ENCODE measurements around the gene SCYL2.
A peak's percentile ranks its signal among the peaks of the same experiment; 100 is the strongest.
"Not testable (repeated sequence)": the region's sequence is repeated elsewhere in the genome, so short reads cannot be mapped to it uniquely, and the experiment has no call there.

Gene SCYL2, protein sequence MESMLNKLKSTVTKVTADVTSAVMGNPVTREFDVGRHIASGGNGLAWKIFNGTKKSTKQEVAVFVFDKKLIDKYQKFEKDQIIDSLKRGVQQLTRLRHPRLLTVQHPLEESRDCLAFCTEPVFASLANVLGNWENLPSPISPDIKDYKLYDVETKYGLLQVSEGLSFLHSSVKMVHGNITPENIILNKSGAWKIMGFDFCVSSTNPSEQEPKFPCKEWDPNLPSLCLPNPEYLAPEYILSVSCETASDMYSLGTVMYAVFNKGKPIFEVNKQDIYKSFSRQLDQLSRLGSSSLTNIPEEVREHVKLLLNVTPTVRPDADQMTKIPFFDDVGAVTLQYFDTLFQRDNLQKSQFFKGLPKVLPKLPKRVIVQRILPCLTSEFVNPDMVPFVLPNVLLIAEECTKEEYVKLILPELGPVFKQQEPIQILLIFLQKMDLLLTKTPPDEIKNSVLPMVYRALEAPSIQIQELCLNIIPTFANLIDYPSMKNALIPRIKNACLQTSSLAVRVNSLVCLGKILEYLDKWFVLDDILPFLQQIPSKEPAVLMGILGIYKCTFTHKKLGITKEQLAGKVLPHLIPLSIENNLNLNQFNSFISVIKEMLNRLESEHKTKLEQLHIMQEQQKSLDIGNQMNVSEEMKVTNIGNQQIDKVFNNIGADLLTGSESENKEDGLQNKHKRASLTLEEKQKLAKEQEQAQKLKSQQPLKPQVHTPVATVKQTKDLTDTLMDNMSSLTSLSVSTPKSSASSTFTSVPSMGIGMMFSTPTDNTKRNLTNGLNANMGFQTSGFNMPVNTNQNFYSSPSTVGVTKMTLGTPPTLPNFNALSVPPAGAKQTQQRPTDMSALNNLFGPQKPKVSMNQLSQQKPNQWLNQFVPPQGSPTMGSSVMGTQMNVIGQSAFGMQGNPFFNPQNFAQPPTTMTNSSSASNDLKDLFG

DNA sequence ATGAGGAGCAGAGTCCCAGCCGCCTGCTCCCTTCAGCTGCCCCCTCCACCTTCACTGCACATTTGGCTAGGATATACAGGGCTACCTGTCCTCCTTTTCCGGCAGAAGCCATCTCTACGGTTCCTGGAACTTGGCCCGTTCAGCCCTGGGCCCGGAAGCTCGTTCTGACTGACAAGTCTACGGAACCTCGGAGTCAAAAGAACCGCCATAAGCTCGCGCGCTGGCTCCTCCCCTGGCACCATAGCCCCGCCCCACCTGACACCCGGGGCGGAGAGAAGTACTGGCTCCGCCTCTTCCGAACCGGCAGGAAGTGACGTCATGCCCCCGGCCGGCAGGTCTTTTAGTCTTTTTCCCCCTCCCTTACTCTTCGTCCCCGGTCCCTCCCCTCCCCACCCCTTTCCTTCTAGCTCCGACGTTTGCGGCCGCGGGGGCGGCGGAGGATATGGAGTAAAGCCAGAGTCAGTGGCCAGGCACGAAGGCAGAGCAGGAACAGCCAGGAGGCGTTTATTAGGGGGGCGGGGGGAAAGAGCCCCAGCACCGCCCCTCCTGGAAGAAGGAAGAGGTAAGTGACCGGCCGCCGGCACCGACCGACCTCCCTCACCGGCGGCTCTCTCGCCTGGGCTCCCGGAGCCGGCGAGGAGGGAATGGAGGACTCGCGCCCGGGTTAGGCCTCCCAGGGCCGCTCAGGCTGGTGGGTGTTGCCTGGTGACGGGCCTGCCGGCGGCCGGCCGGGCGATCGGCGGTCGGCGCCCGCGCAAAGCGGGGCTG, at the start of gene SCYL2, which contains the start of gene DEPDC4:
SCYL2 (plus strand) TSS at position 343 of the 768 bp plus-strand sequence. CDS start 15,794 bp downstream, outside the sequence.
DEPDC4 (minus strand) TSS at position 245 of the 768 bp plus-strand sequence; CDS start at position 242, 3 bp downstream.
- DNase-seq, result peak; percentile 91 to 99 (median 96)

DNA sequence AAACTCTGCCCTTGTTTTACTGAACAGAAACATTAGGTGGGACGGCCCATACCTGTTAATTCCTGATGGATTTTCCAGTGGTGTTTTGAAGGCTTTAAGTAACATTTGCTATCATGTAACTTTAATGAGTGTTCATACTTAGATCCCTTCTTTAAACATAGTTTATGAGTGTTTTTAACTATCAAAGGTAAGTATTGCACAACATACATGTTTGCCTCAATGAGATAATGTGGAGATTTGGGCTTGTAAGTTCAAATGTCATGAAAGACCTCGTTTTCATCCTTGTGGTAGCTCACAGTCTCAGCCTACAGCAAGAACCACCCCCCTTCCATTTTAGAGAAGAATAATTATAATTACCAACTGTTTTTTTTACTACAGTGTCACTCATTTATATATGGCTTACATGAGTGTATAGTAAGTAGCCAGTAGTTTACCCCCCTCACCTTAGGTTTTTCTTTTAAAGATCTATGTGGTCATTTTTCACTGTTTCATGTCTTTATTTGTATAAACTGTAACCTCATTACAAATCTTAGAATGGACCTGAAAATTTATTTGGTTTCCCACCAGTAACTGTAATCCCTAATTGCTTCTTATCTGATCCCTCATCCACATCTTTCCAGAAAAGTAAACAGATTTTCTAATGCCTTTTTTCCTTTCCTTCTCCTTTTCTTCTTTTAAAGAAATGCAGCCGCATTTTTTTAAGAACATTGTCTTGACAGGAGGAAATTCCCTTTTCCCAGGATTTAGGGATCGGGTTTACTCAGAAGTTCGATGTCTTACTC, 47.5 kb upstream of the SCYL2 start:
- DNase-seq, result no peak

DNA sequence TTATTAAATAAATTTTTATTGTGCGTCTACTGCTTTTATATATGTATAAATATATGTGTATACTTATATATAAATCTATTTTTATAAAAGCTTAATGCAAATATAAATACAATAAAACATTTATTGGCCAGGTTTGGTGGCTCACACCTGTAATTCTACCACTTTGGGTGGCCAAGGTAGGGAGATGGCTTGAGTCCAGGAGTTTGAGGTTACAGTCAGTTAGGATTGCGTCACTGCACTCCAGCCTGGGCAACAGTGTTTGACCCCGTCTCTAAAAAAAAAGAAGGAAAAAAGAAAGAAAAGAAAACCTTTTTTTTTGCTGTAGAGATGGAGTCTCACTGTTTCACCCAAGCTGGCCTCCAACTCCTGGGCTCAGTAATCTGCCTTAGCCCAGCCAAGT, 45.5 kb upstream of the SCYL2 start:
- no peak for DNase-seq

DNA sequence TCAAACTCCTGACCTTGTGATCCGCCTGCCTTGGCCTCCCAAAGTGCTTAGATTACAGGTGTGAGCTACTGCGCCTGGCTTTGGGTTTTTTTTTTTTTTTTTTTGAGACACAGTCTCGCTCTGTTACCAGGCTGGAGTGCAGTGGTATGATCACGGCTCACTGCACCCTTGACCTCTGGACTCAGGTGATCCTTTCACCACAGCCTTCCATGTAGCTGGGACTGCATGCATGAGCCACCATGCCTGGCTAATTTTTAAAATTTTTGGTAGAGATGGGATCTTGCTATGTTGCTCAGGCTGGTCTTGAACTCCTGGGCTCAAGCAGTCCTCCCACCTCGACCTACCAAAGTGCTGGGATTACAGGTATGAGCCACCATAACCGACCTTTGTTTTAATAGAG, 44.8 kb upstream of the SCYL2 start:
- DNase-seq, result not testable (repeated sequence)

DNA sequence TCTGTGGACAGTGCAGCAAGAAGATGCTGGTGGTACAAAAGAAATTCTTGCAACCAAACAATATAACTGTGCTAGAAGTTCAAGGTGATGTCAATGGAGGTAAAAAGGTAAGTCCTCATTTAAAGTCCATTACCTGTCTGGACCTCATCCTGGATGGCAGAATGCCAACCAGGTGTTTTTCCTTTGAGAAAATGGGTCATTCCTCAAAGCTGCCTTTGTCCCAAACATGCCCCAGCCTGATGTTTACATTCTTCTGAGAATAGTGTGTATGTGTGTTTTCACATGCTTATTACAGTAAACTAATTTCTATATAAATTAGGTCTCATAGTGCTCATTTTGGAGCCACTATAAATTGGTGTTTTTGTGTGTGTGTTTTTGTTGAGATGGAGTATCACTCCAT, 41.5 kb upstream of the SCYL2 start:
- no peak for DNase-seq

DNA sequence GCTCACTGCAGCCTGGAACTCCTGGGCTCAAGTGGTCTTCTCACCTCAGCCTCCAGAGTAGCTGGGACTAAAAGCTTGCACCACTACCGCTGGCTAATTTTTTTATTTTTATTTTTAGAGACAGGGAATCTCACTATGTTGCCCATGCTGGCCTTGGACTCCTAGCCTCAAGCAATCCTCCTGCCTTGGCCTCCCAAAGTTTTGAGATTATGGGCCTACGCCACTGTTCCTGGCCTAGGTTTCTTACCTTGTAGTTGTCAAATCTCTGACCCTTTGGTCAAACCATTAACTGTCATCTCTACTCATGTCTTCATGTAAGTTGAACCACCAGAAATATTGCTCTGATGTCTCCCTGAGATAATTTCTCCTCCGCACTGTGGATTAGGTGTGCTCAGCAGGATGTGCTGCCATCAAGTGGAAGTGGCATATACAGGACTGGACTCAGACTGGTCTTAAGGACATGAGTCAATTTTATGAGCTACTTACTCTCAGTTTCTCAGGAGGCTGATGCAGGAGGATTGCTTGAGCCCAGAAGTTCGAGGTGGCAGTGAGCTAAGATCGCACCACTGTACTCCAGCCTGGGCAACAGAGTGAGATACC, 37.8 kb upstream of the SCYL2 start:
- DNase-seq, result no peak

DNA sequence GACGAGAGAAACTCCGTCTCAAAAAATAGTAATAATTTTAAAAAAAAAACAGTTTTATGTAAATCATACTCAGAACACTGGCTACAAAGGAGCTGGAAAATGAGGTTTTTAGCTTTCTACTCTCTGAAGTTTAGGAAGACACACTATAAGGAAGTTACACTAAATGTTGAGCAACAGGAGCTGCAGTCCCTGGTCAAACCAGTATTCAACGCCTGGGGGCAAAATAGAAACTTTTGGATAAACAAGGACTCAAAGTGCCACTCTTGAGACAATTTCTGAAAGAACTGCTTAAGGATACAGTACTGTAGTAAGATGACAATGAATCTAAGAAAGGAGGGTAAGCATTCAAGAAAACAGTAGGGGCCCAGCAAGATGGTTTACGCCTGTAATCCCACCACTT, 37.1 kb upstream of the SCYL2 start:
- peak in 1 of 6 experiments; percentile 0 for DNase-seq

DNA sequence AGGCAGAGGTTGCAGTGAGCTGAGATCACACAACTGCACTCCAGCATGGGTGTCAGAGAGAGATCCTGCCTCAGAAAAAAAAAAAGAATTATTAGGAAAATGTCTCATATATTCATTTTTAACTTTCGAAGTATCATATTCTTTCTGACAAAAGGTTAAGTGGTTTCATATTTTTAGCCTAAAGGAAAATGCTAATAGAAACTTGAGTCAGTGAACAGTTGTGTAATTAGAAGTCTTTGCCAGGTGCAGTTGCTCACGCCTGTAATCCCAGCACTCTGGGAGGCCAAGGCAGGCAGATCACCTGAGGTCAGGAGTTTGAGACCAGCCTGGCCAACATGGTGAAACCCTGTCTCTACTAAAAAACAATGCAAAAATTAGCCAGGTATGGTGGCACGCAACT, 35.1 kb upstream of the SCYL2 start:
- not testable (repeated sequence) for DNase-seq

DNA sequence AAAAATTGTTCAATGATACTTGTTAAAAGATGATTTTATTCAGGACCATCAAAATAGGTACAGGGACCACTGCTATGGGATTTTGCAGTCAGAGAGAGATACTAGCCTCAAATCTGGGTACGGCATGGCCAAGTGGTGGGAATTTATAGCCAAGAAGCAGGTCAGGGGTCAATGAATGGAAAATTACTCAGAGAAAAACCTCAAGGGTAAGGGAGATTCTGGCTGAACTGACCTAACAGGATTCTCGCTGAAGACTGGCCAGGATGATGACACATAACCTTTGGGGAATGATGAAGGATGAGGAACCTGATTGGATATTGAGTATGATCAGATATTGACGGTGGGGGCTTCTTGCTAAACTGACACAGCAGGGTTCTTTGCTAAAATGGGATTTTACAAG, 32.8 kb upstream of the SCYL2 start:
- DNase-seq, result no peak

DNA sequence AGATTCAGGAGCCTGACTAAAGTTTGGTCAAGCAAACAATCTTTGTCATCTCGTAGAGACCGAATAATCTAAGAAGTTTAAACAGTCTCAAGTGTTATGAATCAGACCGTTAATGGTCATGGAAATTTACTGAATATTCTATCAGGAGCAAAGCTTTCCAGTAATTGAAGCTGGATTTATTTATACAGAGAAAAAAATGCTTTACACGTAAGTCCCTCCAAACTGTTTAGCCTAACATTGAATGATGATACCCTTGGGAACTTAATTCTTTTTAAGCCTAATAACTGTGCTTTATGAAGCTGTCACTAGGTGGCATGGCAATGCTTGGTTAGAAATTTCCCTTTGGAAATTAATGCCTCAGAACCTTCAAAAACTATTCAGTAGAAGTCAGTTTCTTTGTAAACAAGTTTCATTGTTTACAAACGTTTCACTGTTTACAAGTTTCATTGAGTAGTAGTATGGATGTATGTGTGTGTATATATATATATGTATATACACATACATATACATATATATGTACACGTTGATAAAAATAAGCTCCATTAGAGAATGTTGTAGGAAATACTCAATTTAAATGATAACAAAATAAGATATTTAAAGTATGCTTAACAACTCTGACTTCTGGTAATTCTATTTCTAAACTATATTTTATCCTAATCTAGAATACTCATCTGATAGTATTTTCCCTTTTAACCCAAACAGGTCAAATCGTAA, 32.2 kb upstream of the SCYL2 start:
- peak in 2 of 6 experiments; percentile 17 to 25 for DNase-seq

DNA sequence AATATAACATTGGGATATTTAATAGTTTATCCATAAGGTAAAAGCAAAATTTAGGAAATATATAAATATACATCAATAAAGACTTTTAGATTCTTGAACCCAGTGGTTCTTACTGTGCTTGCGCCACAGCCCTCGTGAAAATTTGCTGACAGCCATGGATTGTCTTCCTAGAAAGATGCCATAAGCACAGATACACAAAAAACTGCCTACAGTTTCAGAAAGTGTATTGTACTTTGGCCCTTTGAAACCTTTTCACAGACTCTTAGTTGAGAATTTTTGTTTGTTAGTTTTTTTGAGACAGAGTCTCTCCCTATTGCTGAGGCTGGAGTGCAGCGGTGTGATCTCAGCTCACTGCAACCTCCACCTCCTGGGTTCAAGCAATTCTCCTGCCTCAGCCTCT, 28.2 kb upstream of the SCYL2 start:
- DNase-seq, result no peak

DNA sequence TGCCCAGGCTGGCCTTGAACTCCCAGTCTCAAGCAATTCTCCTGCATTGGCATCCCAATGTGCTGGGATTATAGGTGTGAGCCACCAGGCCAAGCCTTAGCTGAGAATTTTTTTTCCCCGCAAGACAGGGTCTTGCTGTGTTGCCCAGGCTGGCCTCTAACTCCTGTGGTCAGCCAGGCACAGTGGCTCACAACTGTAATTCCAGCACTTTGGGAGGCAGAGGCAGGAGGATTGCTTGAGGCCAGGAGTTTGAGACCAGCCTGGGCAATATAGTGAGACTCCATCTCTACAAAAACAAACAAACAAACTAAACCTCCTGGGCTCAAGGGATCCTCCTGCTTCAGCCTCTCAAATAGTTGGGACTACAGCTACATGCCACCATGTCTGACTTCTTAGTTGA, 27.4 kb upstream of the SCYL2 start:
- DNase-seq, result no peak

DNA sequence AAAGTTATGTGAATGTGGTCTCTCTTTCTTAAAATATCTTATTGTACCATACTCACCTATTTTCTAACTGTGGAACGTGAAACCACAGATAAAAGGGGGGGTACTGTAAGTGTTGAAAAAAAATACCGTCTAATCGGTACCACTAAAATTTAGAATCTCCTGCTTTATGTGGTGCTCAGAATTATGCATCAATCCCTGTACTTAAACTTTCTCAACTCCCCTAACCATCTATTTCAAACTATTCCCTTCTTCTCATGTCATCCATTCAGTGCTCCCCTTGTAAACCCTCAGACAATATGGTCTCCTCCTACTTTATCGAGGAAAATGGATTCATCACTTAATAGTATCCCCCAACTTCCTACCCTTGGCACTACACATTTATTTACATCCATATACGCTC, 23.8 kb upstream of the SCYL2 start:
- no peak for DNase-seq

DNA sequence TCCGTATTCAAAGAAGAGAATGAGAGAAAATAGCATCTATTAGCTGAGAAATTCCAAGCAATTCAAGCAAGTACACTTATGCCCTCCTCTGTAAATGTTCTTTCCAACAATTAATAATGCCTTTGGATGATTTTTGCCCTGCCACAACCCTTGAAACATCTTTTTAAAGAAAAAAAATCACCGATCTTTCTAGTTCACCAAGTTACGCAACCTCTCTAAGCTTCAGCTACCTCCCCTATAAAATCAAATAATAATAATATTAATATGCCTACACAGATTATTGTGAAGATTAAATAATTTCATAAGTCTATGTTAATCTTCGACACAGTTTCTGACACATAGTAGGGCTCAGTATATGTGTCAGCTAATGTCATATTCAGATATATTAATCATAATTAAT, 19.2 kb upstream of the SCYL2 start:
- DNase-seq, result no peak

DNA sequence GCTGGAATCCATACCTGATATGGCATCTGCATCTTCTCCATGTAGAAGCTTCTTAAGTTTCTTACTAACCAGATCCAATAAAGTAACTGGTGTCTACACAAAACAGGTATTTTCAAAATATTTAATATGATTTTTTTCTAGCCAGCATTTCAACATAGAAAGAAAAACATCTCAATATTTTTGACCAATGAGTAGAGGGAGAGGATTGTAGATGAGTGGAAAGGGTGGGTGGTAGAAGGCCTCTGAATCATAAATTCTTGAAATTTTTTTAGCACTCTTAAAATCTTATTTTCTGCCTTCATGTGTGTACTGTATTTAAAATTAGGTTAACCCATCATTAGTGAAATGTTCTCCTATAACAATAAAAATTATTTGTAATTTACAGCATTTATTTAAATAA, 18.1 kb upstream of the SCYL2 start:
- no peak for DNase-seq

DNA sequence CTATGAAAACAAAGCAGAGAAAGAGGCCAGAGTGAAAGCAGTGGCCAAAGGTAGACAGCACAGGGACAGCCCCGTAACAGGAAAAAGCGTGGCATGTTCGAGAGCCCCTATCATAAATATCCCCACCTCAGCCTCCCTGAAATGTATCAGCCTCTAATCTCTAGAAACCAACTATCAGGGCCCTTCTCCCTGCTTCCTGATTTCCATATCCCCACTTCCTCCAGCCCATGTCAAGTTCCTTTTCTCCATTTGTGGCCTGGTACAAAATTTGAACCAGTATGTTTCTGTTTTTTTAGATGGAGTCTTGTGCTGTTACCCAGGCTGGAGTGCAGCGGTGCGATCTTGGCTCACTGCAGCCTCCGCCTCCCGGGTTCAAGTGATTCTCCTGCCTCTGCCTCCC, 17.0 kb upstream of the SCYL2 start:
- DNase-seq, result no peak

DNA sequence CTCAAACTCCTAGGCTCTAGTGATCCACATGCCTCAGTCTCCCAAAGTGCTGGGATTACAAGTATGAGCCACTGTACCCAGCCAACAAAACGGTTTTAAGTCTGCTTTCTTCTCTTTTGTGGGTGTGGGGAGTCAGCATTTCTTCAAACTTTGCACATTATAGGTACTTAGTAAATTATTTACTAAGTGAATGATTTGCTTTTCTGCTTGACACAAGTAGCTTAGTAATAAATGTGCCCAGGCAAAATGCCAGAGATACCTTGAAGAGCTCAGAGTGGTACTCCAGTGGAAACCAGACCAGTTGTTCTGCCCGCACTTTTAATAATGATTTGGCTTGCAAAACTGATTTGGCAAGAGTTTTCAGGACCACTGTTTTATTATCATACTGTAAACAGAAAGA, 15.1 kb upstream of the SCYL2 start:
- DNase-seq, result no peak

DNA sequence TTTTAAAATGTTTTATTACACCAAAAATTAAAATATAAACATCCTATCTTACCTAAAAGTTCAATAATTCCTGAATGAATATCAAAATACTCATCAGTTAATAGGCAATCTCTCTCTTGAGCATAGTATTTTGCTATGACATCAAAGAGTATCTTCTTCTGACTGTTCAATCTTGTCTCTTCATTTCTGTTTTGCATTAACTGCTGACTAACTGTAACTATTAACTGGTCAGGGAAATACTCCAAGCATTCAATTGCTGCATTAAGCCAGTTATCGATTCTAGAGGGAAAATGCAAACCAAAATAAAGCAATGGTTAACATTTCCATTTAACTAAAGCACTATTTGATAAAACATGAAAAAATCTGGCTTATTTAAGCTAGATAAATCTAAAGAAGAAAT, 13.5 kb upstream of the SCYL2 start:
- DNase-seq, result no peak

DNA sequence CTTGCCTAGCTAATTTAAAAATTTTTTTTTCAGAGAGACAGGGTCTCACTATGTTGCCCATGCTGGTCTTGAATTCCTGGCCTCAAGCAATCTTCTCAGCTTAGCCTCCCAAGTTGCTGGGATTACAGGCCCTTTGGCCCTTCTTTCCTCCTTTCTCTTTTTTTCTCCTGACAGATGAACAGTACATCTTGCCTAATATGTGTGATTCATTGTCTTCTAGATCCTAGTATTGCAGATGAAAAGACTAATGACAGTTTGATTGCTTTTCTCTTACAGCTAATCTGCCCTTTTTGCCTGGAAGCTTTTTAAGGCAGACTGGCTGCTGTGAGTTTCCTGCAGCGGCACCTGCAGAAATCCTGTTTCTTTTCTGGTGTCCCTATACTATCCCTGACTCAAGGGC, 12.1 kb upstream of the SCYL2 start:
- no peak for DNase-seq

DNA sequence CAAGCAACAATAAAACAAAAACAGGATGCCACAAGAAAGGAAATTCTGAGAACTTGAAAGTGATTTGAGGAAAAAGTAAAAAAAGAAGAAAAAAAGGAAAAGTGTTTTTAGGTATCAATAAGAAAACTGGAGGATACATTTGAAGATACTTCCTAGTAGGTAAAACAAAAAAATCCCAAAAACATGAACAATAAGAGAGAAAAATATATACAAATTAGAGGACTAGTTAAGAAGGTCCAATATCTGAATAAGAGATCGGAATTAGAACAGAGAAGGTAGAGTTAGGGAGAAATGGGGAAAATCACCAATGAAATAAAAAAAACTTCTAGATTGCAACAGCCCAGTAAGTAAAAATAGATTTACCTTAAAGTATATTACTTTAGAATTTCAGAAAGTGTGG, 8.8 kb upstream of the SCYL2 start:
- DNase-seq, result no peak

DNA sequence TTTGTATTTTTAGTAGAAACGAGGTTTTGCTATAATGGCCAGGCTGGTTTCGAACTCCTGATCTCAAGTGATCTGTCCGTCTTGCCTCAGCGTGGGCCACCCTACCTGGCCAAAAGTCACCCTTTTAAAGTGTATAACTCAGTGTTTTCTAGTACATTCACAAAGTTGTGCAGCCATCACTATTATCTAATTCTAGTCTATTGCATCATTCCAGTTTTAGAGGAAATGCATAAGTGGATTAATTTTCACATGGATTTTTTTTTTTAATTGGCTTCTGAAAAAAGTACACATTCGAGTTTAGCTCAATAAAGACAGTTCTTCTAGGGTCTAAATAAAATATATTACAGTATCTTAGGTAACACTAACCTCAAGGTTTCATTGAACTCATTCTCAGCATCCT, 3.8 kb upstream of the SCYL2 start:
- no peak for DNase-seq
